ENCODE data around the gene PLIN5. TPM values are rescaled to one million over a fixed set of nuclear protein-coding genes. Genes with fewer than 3 reads are reported as not detected.
A peak's percentile ranks its signal among the peaks of the same experiment; 100 is the strongest.

The PLIN5 gene, protein sequence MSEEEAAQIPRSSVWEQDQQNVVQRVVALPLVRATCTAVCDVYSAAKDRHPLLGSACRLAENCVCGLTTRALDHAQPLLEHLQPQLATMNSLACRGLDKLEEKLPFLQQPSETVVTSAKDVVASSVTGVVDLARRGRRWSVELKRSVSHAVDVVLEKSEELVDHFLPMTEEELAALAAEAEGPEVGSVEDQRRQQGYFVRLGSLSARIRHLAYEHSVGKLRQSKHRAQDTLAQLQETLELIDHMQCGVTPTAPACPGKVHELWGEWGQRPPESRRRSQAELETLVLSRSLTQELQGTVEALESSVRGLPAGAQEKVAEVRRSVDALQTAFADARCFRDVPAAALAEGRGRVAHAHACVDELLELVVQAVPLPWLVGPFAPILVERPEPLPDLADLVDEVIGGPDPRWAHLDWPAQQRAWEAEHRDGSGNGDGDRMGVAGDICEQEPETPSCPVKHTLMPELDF
- under 1 TPM in 1 of 2 donors, not detected in 1; 0.17 TPM for total RNA-seq

GRCh38 chr19:4534836-4535658, at the start of gene PLIN5:
Gene PLIN5, minus strand, starts transcription at chr19:4535224. Its CDS starts 1,150 bp downstream, at chr19:4534074.
- Mint-ChIP-seq H3K9me3 (no peaks in the 10 kb centered on the region), H3K27me3 (peaks cover 12% of the 10 kb centered on the region), H3K4me3 (no peak within 1 kb of the TSS), H3K36me3 (ENCODE audit: low read depth) (no peaks in the 10 kb centered on the region), H3K27ac (no peak within 1 kb of the TSS), H3K4me1 (no peaks in the 10 kb centered on the region)
- ATAC-seq (replicated peaks) = peak; percentile 29

- H3K4me1 Mint-ChIP-seq = peaks cover 8% of the 10 kb centered on the region
- H3K4me3 Mint-ChIP-seq = no peak overlapping the region
- peaks cover 8% of the 10 kb centered on the region for H3K36me3 Mint-ChIP-seq (ENCODE audit: low read depth)
- no peak overlapping the region for H3K27ac Mint-ChIP-seq
- H3K27me3 Mint-ChIP-seq = peaks cover 32% of the 10 kb centered on the region
- ATAC-seq (replicated peaks) = no peak
- H3K9me3 Mint-ChIP-seq = no peaks in the 10 kb centered on the region
Measured at GRCh38 chr19:4583961-4584669, 49.1 kb upstream of the PLIN5 start.

DNA sequence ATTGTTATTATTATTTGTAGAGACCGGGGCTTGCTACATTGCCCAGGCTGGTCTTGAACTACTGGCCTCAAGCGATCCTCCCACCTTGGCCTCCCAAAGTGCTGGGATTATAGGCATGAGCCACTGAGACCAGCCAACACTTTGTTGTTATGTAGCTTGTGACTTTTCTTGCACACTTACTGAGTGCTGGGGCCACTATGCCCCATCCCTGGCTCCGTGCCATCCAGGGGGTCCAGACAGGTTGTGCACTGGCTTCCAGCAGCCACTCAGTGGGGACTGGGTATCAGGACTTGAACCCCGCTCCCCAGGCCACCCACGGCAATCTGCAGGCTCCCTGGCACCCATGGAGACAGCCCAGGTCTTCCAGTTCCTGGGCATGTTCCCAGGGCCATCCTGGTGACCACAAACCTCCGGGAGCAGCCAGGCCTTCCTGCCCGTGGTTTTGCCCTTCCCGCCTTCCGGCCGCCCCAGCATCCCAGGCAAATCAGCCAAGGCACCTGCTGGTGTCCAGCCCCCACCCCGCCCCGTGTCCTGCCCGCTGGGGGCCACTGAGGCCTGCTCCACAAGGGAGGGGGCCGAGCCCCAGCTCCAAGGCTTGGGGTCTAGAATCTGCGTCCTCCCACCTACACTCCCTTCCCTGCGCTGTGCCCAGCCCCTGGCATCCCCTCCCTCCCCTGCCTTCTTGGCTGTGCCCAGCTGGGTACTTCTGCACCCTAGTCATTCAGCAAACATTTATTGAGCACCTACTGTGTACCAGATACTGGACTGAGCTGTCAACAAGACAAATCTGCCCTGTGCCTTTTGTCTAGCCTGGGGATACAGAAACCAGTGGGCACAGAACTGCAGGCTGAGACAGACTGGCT, 48.2 kb upstream of the PLIN5 start:
- Mint-ChIP-seq H3K4me1 (peaks cover 8% of the 10 kb centered on the region), H3K4me3 (no peak overlapping the region), H3K36me3 (ENCODE audit: low read depth) (peaks cover 8% of the 10 kb centered on the region), H3K27ac (no peak overlapping the region), H3K27me3 (peaks cover 38% of the 10 kb centered on the region), H3K9me3 (no peaks in the 10 kb centered on the region)
- ATAC-seq (replicated peaks) = no peak

GRCh38 chr19:4581666-4582553, 46.9 kb upstream of the PLIN5 start:
- Mint-ChIP-seq H3K4me3 (peak overlapping the region; percentile 44), H3K36me3 (ENCODE audit: low read depth) (peaks cover 8% of the 10 kb centered on the region), H3K27me3 (peaks cover 36% of the 10 kb centered on the region), H3K4me1 (peaks cover 8% of the 10 kb centered on the region), H3K9me3 (no peaks in the 10 kb centered on the region), H3K27ac (no peak overlapping the region)
- no peak for ATAC-seq (replicated peaks)

DNA sequence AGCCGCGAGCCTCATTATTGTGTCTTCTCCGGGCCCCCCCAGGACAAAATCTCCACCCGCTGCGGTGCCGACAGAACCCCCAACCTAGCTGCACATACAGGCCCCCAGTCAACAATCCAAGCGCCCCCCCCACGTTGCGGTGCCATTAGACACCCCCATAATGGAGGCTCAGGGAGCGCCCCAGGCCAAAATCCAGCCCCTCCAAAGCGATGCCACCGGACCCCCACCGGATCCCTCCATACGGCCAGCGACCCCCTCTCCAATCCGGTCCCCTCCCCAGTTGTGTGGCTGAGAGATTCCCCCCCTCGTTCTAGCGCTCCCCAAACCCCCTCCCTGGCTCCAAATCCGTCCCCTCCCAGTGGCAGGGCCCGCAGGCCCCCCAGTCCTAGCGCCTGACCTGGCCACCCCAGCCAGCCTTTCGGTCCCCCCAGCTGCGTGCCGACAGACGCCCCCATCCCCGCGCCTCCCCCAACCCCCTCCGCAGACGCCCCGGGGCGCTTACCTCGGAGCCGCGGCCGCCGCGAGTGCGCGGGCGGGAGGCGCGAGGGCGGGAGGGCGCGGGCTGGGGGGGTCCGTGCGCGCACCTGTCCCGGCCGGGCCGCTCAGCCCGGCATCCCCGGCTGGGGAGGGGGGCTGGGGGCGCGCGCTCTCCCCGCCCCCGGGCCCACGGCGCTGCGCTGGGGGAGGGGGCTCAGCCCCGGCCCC, 46.1 kb upstream of the PLIN5 start:
- ATAC-seq (replicated peaks) = no peak
- Mint-ChIP-seq H3K4me1 (peaks cover 8% of the 10 kb centered on the region), H3K27me3 (peaks cover 40% of the 10 kb centered on the region), H3K27ac (no peak overlapping the region), H3K36me3 (ENCODE audit: low read depth) (peaks cover 8% of the 10 kb centered on the region), H3K9me3 (no peaks in the 10 kb centered on the region), H3K4me3 (no peak overlapping the region)

DNA sequence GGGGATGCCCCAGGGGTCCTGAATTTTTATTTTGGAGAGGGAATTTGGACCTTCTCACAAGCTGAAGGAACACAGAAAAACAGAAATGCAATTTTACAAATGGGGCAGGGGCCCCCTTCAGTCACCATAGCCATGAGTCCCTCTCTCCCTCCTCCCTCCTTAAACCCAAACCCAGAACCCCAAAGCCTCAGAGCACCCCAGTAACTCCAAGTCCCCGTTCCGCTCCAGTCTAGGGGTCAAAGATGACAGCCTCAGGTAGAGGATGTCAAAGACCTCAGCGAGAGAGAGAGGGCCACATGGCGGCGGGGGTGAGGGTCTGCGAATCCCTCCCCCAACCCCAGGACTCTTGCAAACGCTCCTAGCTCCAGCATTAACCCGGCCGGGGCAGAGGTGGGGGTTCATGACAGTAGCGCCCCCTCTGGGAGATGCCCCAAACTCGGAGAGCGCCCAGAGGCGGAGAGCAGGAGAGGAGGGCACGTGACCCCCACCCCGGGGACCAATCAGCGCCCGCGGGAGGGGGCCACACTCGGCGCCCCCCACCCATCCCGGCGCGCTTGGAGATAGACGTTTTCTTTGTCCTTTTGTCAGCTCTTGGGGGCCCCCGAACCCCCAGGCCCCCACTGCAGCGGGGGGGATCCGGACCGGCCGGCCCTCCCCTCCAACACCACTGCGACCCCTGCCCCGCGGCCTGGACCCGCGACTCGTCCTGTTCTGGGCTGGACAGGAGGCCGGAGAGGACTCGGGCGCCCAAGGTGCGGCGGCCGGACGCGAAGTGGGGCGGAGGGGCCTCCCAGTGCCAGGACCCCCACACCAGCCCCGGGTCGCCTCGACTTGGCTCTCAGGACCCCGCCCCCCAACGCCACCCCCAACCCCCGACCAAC, 45.2 kb upstream of the PLIN5 start:
- H3K9me3 Mint-ChIP-seq = no peaks in the 10 kb centered on the region
- no peak overlapping the region for H3K27ac Mint-ChIP-seq
- H3K27me3 Mint-ChIP-seq = peaks cover 39% of the 10 kb centered on the region
- peaks cover 8% of the 10 kb centered on the region for H3K36me3 Mint-ChIP-seq (ENCODE audit: low read depth)
- H3K4me1 Mint-ChIP-seq = peaks cover 8% of the 10 kb centered on the region
- H3K4me3 Mint-ChIP-seq = no peak overlapping the region
- no peak for ATAC-seq (replicated peaks)

- peaks cover 8% of the 10 kb centered on the region for H3K4me1 Mint-ChIP-seq
- no peak overlapping the region for H3K27ac Mint-ChIP-seq
- no peaks in the 10 kb centered on the region for H3K9me3 Mint-ChIP-seq
- peaks cover 8% of the 10 kb centered on the region for H3K36me3 Mint-ChIP-seq (ENCODE audit: low read depth)
- H3K4me3 Mint-ChIP-seq = no peak overlapping the region
- ATAC-seq (replicated peaks) = no peak
- H3K27me3 Mint-ChIP-seq = peaks cover 39% of the 10 kb centered on the region
Measured at GRCh38 chr19:4579389-4579788, 44.4 kb upstream of the PLIN5 start.

- Mint-ChIP-seq H3K27ac (no peak overlapping the region), H3K4me1 (peaks cover 8% of the 10 kb centered on the region), H3K4me3 (no peak overlapping the region), H3K36me3 (ENCODE audit: low read depth) (peaks cover 8% of the 10 kb centered on the region), H3K27me3 (peaks cover 39% of the 10 kb centered on the region), H3K9me3 (no peaks in the 10 kb centered on the region)
- ATAC-seq (replicated peaks) = no peak
Measured at GRCh38 chr19:4578552-4579248, 43.7 kb upstream of the PLIN5 start.

- Mint-ChIP-seq H3K9me3 (no peaks in the 10 kb centered on the region), H3K4me3 (no peak overlapping the region), H3K27ac (no peak overlapping the region), H3K4me1 (peaks cover 5% of the 10 kb centered on the region), H3K36me3 (ENCODE audit: low read depth) (peaks cover 4% of the 10 kb centered on the region), H3K27me3 (peaks cover 30% of the 10 kb centered on the region)
- no peak for ATAC-seq (replicated peaks)
Measured at GRCh38 chr19:4577020-4577782, 42.2 kb upstream of the PLIN5 start.

- Mint-ChIP-seq H3K4me3 (no peak overlapping the region), H3K4me1 (no peaks in the 10 kb centered on the region), H3K27me3 (peaks cover 25% of the 10 kb centered on the region), H3K36me3 (ENCODE audit: low read depth) (no peaks in the 10 kb centered on the region), H3K9me3 (no peaks in the 10 kb centered on the region), H3K27ac (no peak overlapping the region)
- peak; percentile 59 for ATAC-seq (replicated peaks)
Measured at GRCh38 chr19:4576016-4576933, 41.3 kb upstream of the PLIN5 start.
